Measurements from ENCODE around the gene CDH13.

GRCh38 chr16:82965808-82966207 is 339.0 kb downstream of the CDH13 start:
- TF ChIP-seq CTCF (IDR thresholded peaks at IDR 0.05), result no peak
- TF ChIP-seq POLR2A (IDR thresholded peaks at IDR 0.05), result no peak

Data from adrenal gland (tissue), 5 donors.